Mesodermal cell (in vitro differentiated cells): Measurements from ENCODE around the gene FAU.

Experiments
- H3K27ac ChIP-seq: 2 replicates; pipeline ENCODE4 v1.7.0; 2013; ENCODE audit warnings: mild to moderate bottlenecking, low read depth, low read length, moderate library complexity; ENCODE audit not compliant: severe bottlenecking
- H3K36me3 ChIP-seq: 2 replicates; pipeline ENCODE4 v1.7.1; 2013; ENCODE audit warnings: mild to moderate bottlenecking, low read length, moderate library complexity; ENCODE audit not compliant: control insufficient read depth, insufficient read depth
- H3K4me1 ChIP-seq: one replicate; pipeline ENCODE4 v1.7.1; 2013; ENCODE audit warnings: mild to moderate bottlenecking, low read length; ENCODE audit not compliant: insufficient read depth, control insufficient read depth, poor library complexity, severe bottlenecking
- H3K4me3 ChIP-seq: 2 replicates; pipeline ENCODE4 v1.7.0; 2013; ENCODE audit warnings: low read length, control low read depth, mild to moderate bottlenecking; ENCODE audit not compliant: insufficient read depth, poor library complexity, severe bottlenecking; ENCODE audit errors: extremely low read depth
- H3K9me3 ChIP-seq: 2 replicates; pipeline ENCODE4 v1.7.1; 2013; ENCODE audit warnings: mild to moderate bottlenecking, low read length, moderate library complexity; ENCODE audit not compliant: control insufficient read depth
- WGBS, 2 experiments: methylation state at CpG; one replicate each; pipeline ENCODE4 v1.1.5; 2013; ENCODE audit warnings: missing lambda C conversion rate in 2 of 2; ENCODE audit not compliant: insufficient coverage in 2 of 2; 5-methylcytosine and 5-hydroxymethylcytosine counted together

The FAU gene

GRCh38 chr11:65129649-65130441 is 7.9 kb upstream of the FAU start:
- no peak overlapping the region for H3K27ac ChIP-seq
- no peaks in the 10 kb centered on the region for H3K9me3 ChIP-seq
- H3K36me3 ChIP-seq = peaks cover 82% of the 10 kb centered on the region
- peaks cover 4% of the 10 kb centered on the region for H3K4me1 ChIP-seq
- no peak overlapping the region for H3K4me3 ChIP-seq
- WGBS, 2 experiments = 95 to 98% methylated on average over 9 to 12 of the region's 13 CpGs

- Histone ChIP-seq H3K27ac (no peak overlapping the region), H3K9me3 (no peaks in the 10 kb centered on the region), H3K4me1 (peaks cover 4% of the 10 kb centered on the region), H3K36me3 (peaks cover 93% of the 10 kb centered on the region), H3K4me3 (no peak overlapping the region)
- WGBS, 2 experiments = 93 to 98% methylated on average over 13 to 14 of the region's 15 CpGs
Observed at GRCh38 chr11:65128182-65129145, 6.5 kb upstream of the FAU start.

GRCh38 chr11:65127473-65128181 is 5.7 kb upstream of the FAU start:
- WGBS, 2 experiments = 92 to 100% methylated on average over 7 to 10 of the region's 12 CpGs
- H3K36me3 ChIP-seq = peaks cover 91% of the 10 kb centered on the region
- no peaks in the 10 kb centered on the region for H3K9me3 ChIP-seq
- no peak overlapping the region for H3K4me3 ChIP-seq
- H3K27ac ChIP-seq = no peak overlapping the region
- H3K4me1 ChIP-seq = no peaks in the 10 kb centered on the region

- no peaks in the 10 kb centered on the region for H3K9me3 ChIP-seq
- peaks cover 82% of the 10 kb centered on the region for H3K36me3 ChIP-seq
- H3K4me1 ChIP-seq = no peaks in the 10 kb centered on the region
- H3K4me3 ChIP-seq = no peak overlapping the region
- WGBS, 2 experiments = 94 to 97% methylated on average over 3 to 4 of the region's 6 CpGs
- H3K27ac ChIP-seq = no peak overlapping the region
Observed at GRCh38 chr11:65126624-65127274, 4.8 kb upstream of the FAU start.

- 94 to 96% methylated on average over 6 to 11 of the region's 12 CpGs for WGBS, 2 experiments
- H3K27ac ChIP-seq = no peak overlapping the region
- H3K9me3 ChIP-seq = no peaks in the 10 kb centered on the region
- peaks cover 8% of the 10 kb centered on the region for H3K4me1 ChIP-seq
- no peak overlapping the region for H3K4me3 ChIP-seq
- H3K36me3 ChIP-seq = peaks cover 79% of the 10 kb centered on the region
Observed at GRCh38 chr11:65125197-65126056, 3.5 kb upstream of the FAU start.

GRCh38 chr11:65124480-65125196 is 2.7 kb upstream of the FAU start:
- H3K9me3 ChIP-seq = no peaks in the 10 kb centered on the region
- H3K27ac ChIP-seq = no peak overlapping the region
- H3K4me1 ChIP-seq = peaks cover 8% of the 10 kb centered on the region
- no peak overlapping the region for H3K4me3 ChIP-seq
- peaks cover 79% of the 10 kb centered on the region for H3K36me3 ChIP-seq
- 100% methylated on average over 1 to 2 of the region's 5 CpGs for WGBS, 2 experiments

GRCh38 chr11:65121447-65121864 is 478 bp downstream of the FAU start:
- Histone ChIP-seq H3K27ac (peak overlapping the region; percentile 66), H3K4me1 (peaks cover 11% of the 10 kb centered on the region), H3K4me3 (peak overlapping the region; percentile 95), H3K36me3 (peaks cover 68% of the 10 kb centered on the region), H3K9me3 (no peaks in the 10 kb centered on the region)
- 4 to 5% methylated on average over 20 to 22 of the region's 22 CpGs for WGBS, 2 experiments

- H3K27ac ChIP-seq = no peak overlapping the region
- H3K36me3 ChIP-seq = peaks cover 67% of the 10 kb centered on the region
- peak overlapping the region; percentile 95 for H3K4me3 ChIP-seq
- WGBS, 2 experiments = 93% methylated on average over 2 of the region's 3 CpGs; no CpG with 5 or more reads in 1 of the 2 experiments
- no peaks in the 10 kb centered on the region for H3K9me3 ChIP-seq
- peaks cover 11% of the 10 kb centered on the region for H3K4me1 ChIP-seq
Observed at GRCh38 chr11:65120831-65121230, 1.1 kb downstream of the FAU start.

GRCh38 chr11:65119670-65119995 is 2.3 kb downstream of the FAU start:
- Histone ChIP-seq H3K36me3 (peaks cover 65% of the 10 kb centered on the region), H3K27ac (no peak overlapping the region), H3K4me1 (peaks cover 11% of the 10 kb centered on the region), H3K4me3 (no peak overlapping the region), H3K9me3 (no peaks in the 10 kb centered on the region)
